GM12892 (cell line): ENCODE results near the gene KRT79.

Source experiments
- POLR2A ChIP-seq: IDR thresholded peaks from 2 replicates; pipeline ENCODE4 v1.6.1; 2011; ENCODE audit warnings: low read depth, low read length, control low read depth
- POLR2AphosphoS5 ChIP-seq: IDR thresholded peaks from 2 replicates; pipeline ENCODE4 v1.6.1; 2011; ENCODE audit warnings: low read depth, low read length, control low read depth

DNA sequence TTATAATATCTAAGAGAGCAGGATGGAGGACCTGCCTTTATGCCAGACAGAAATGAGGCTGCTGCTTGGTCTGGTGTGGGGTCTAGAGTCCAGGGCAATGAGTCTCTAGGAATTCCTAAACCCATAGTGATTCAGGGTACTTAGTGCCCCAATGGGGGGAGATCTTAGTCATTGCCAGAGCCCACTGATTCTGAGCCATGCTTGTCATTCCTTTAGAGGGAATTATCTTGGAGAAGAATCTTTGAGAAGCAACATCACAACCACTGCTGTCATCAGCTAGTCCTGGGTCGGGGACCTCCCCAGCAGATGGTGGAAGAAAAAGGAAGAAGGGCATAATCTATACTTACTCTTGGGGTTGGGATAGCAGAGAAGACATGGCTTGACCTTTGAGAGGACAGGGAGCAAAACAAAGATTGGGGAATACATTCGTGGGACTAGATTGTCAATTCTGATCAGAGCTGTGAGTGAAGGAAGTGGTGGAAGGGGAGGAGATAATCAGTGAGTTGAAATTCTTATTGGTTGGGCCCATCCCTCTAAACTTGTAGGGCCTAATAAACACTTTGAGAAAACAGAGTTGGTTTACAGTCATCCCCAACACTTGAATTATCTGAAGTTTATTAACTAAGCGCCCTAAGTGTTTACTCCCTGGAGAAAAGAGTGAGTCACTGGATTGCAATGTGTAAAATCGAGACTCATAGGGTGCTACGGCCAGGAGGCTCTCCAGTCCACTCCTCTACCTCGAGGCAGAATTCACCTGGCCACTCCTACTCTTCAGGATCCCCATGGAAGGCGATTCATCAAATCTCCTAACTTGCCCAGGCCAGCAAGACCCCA lies 35.2 kb downstream of the KRT79 start:
- TF ChIP-seq POLR2AphosphoS5 (no peak), POLR2A (no peak)
